HG03520 (cell line): ENCODE data around the gene MAML1.
"Not testable (repeated sequence)": the region's sequence is repeated elsewhere in the genome, so short reads cannot be mapped to it uniquely, and the experiment has no call there.

ENCODE experiments used
- ATAC-seq: cut with Tn5 transposase; IDR thresholded peaks from one replicate; pipeline ENCODE4 v1.9.1; 2021; ENCODE audit warnings: mild to moderate bottlenecking, moderate library complexity; ENCODE audit not compliant: unreplicated experiment

Gene MAML1

DNA sequence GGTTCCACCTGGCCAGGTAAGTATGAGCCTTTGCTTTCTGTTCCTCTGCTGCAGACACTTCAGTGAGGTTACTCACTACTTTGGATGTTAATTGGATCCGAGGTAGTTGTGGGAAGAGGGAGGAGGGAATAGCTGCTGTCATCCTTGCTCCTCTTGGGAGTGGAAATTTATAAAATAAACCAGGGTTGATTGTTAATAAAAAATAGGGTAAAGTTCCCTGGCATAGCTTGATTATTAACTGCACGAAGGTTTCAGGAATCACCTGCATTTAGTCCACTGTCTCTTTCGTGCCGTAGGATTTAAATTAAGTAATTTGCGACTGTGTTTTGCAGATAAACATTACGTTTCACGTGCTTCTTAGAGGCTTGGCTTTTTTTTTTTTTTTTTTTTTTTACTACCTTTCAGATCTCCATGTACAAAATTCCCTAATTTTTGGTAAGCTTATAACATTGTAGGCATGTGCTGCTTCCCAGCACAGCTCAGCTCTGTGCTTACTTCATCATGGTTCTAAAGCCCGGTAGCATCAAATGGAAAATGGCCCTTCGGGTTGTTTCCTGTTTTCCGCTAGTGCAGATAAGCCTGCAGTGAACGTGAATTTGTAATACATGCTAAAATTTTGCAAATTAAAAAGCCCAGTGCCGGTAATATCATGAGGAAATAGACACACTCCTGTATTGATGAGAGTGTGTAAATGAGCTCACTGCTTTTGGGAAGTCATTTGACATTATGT, 34.3 kb downstream of the MAML1 start:
- no peak for ATAC-seq

DNA sequence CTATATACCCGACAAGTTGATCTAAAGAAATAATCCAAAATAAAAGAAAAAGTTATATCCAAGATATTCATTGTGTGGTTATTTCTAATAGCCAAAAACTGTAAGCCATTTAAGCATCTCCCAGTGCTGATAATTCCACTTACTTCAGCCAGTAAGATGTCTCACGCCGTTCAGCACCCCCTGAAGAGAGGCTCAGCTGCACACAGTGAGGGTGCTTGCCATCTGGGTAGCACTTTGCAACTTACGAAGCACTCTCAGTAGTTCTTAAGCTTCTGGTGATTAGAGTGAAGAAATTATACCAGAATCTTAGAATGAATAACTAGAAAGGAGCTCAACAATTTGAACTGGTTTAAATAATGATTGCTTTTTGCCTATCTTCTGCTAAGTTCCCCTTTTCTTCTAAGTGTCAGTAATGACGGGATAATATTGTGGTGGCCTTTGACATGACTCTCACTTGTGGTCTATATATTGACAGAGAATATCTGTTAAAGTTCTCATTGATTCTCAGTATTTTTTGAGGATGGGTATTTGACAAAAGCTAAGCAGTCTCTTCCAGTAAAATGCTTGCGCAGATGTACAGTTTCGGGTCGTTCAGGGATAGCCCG, 35.0 kb downstream of the MAML1 start:
- no peak for ATAC-seq

DNA sequence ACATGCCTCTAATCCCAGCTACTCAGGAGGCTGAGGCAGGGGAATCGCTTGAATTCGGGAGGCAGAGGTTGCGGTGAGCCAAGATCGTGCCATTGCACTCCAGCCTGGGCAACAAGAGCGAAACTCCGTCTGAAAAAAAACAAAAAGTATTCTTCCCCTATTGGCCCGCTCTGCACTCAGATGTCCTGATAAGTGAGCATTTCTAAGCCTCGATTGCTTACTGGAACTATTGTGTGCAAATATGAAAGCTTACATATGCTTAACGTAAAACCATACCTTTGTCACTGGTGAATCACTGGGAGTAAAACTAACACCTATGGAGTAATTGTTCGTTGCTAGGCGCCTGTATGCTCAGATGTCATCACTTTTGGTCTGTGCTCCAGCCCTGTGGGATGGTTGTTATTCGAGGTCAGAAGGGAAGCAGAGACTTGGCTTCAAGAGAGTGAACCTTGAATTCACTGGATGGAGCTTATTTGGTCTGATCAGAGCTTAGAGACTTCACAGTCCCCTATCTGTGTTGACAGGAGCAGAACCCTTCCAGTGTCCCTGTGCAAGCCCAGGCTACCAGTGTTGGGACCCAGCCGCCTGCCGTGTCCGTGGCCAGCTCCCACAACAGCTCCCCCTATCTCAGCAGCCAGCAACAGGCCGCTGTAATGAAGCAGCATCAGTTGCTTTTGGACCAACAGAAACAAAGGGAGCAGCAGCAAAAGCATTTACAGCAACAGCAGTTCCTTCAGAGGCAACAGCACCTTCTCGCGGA, 35.9 kb downstream of the MAML1 start:
- ATAC-seq: no peak

DNA sequence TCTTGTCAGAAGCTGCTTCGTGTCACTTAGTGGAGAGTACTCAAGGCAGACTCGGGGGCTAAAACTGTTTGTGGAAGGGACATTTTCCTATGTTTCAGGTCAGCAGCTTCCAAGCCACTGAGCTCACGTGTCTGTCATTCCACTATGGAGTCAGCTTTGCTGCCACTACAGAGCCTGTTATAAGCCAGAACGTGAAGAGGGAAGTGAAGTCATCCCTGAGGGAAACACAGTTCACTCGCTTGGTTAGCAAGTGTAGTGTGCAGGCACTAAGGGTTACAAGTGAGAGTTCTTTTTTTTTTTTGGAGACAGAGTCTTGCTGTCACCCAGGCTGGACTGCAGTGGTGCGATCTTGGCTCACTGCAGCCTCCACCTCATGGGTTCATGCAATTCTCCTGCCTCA, 36.6 kb downstream of the MAML1 start:
- no peak for ATAC-seq

DNA sequence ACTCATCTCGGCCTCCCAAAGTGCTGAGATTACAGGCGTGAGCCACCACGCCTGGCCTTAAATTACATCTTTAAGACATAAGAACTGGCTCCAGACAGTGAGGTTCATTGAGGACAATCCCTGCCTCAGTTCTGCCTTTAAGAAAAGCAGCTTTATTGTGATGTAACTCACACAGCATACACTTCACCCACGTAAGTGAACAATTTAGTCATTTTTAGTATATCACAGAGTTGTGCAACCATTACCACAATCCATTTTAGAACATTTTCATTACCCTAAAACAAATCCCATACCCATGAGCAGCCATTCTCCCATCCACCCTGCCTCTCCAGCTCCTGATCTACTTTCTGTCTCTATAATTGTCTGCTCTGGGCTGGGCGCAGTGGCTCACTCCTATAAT, 37.2 kb downstream of the MAML1 start:
- no peak for ATAC-seq

DNA sequence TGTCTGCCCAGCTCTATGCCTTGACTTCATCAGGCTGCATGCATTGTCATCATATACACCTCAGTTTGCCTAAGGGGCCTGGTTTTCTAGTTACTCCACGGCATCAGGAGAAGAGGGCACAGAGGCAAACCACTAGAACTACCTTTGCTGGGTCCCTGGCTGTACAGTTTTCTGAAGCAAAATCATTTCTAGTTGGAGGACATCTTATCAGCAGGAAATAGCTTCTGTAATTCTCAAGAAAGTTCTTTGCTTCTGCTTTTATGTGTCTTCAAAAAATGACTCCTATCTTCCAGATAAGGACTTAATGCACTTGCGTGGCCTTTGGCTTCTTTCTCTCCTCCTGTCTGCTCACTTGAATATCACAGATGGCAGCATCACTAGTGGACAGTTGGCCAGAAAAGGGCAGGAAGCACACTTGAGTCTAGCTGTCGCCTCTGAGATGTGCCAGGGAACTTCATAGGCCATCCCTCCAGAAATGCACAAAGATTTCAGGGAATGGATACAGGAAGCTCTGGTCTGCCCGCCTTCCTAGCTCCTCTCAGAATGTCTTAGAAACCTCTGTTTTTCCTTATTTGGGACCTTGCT, 38.8 kb downstream of the MAML1 start:
- no peak for ATAC-seq

DNA sequence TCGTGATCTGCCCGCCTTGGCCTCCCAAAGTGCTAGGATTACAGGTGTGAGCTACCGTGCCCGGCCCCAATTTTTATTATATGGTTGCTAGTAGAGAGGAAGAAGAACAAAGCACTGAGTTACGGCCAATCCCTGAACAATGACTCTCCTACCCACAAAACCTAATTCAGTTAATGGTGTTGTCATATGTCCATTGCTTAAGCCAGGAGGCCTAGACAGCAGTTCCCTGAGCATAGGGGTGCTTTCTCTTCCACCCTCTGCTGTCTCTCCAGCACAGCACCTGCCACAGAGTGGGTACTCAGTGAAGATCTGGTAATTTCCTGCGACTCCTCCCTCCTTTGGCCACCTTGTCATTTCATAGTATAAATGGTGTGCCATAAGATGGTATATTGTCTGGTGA, 39.7 kb downstream of the MAML1 start:
- no peak for ATAC-seq

DNA sequence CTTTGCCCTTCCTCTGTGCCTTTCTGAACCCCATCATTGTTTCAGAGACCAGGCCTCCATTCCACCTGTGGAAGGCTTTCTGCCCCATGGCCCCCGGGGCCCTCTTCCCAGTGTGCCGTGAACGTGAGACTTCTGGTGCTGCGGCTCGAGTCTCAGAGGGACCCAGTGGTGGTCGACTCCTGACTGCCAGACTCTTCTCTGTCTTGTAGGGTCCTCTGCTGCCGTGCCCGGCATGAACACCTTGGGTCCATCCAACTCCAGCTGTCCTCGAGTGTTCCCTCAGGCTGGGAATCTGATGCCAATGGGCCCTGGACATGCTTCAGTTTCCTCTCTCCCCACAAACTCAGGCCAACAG, 41.0 kb downstream of the MAML1 start:
- no peak for ATAC-seq

DNA sequence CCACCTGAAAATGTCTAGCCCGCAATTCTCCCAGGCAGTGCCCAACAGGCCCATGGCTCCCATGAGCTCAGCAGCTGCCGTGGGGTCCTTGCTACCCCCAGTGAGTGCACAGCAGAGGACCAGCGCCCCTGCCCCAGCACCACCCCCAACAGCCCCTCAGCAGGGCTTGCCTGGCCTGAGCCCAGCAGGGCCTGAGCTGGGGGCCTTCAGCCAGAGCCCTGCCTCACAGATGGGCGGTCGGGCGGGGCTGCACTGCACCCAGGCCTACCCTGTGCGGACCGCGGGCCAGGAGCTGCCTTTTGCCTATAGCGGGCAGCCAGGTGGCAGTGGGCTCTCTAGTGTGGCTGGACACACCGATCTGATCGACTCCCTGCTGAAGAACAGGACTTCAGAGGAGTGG, 41.8 kb downstream of the MAML1 start:
- ATAC-seq: no peak

DNA sequence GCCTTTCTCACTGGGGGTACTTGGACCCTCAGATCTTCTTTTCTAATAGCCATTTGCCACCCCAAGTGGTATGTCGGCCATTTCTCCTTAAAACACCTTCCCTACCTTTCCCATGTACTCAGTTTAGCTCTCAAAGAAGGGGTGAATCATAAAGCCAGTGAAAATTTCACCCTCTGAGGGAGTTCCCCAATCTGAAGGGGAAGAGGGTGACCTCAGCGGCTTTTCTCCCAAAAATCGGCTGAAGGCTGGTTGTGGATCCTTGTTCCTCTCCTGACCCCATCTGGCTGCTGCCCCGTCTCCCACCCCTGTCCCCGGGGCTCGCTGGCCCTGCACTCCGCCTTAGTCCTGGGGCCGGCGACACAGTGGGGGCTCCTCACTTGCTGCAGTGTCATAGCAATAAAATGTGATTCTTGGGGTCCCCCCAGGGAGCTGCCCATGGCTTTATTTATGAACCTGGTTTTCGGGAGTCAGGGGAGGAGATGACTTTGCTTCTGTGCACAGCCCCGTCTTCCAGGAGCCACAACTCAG, 43.9 kb downstream of the MAML1 start:
- ATAC-seq: no peak

DNA sequence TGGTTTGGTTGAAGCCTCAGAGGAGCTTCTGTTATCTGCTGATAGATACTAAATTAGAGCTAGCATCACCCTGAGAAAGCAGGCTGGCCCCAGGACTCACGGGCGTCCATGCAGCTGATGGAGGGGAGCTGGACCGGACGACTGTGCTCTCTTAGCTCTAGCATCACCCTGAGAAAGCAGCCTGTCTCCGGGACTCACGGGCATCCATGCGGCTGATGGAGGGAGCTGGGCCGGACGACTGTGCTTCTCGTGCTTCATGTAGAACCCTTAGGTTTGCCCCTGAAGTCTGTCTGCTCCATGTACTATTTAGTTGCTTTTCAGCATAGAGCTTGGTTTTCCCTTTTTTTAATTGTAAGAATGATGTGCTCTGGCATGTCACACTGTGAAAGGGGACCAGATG, 44.8 kb downstream of the MAML1 start:
- no peak for ATAC-seq

DNA sequence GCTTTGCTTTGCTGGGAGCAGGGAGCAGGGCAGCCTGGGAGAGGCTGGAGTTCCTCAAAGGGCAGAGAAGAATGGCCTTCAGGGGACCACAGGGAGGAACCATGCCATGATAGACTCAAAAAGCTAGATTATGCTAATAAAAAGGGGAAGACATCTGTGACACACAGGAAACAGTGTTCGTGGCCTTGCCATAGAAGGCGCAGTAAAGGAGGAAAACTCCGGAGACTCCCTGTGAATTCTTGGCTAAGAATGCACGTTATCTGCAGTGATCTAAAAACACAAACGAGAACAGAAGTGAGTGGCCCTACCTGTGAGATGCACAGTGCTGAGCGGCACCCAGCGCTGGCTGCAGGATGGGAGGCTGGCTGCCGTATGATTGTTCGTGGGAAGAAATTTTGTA, 45.3 kb downstream of the MAML1 start:
- ATAC-seq: no peak

DNA sequence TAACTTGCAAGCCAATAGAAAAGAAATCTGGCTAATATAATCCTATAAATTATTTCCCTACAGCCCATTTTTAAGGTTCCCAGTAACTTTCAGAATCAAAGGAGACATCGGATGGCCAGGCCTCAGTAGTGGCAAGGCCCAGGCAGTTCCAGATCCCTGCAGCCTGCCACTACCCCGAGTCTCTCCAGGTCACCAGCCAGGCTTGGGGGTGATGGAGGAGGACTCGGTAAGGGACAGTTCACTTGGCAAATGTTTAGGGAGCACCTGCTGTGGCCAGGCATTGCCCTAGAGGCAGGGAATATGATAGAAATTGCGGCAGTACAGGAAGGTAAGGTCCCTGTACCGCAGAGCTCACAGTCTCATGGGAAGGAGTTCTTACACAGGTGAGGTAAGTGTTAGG, 46.0 kb downstream of the MAML1 start:
- no peak for ATAC-seq

DNA sequence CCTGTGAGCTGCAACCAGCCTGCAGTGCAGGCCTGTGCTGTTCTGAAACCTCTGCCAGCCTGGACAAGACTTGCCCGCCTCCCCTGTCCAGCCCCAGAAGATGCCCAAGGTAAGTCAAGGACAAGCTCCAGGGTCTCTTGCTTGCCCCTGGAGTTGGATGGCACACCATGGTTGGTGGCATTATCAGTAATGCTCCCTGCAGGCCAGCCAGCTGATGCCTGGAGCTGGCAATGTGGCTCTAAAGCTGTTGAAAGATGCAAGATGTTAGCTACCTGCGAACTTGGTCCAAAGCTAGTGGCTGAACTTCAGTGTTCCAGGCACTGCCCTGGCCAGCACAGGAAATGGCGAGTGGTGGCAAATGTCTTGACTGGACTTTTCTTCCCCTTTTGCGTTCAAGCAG, 47.2 kb downstream of the MAML1 start:
- ATAC-seq: no peak

DNA sequence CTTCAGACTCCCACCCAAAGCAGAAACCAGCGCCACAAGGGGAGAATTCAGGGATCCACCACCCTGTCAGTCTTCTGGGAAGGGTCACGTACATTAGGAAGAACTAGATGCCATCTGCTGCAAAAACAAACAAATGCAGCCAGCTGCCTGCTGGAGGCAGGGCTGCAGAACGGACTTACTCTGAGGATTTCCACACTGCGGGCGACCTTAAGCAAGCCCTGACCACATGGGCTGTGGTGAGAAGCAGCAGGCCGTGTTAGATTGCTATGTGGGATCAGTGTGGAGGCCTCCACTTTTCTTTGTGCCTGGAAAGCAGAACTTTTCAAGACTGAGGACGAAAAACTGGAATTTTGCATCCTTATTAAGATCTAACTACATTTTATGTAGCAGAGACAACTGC, 47.7 kb downstream of the MAML1 start:
- ATAC-seq: no peak

DNA sequence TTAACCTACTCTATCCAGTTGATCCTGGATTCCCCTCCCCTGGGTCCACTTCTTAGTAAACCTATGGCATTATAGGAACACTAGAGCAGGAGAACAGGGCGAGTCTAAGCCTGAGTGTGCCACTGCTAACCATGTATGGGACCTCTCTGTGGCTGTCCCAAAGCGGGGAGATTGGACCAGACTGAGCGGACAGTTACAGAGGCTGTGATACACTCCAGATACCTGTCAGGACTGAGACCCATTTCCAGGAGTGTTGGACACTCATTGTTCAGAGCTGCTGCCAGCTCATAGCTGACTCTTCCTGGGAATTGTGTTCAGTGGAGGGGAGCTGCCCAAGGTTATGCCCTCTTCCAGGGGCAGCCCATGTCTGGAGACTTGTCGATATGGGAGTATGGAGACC, 49.2 kb downstream of the MAML1 start:
- no peak for ATAC-seq

DNA sequence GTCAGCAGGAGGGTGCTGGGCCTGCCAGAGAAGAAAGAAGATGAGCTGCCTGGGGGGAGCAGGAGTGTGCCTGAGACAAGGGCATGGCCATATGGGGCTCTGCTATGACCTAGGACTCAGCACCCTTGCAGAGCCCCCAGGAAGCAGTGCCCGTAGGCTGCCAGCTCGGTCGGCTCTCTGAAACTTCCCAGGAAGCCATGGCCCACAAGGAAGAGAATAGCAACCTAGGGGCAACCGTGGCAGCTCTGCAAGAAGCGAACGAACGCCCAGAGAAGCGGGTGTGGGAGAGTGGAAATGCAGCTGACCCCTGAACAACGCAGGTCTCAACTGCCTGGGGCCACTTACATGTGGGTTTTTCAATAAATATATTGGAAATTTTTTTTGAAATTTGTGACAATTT, 50.5 kb downstream of the MAML1 start:
- no peak for ATAC-seq

DNA sequence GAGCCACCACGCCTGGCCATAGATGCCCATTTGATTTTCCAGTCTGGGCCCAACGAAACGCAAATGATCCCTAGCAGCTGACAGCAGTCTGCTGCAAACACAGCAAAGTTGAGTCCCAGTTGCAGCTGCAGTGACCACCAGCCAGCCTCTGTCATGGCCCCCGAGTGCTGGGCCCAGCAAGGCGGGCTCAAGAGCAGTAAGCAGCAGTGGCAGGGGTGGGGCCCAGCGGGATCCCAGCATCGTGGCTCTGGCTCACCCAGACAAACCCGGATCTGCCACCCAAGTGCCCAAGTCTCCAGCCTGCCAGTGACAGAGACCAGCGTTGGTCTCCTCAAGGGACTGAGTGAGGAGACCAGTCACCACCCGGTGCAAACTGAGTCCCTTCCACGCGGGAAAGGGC, 54.2 kb downstream of the MAML1 start:
- ATAC-seq: no peak

DNA sequence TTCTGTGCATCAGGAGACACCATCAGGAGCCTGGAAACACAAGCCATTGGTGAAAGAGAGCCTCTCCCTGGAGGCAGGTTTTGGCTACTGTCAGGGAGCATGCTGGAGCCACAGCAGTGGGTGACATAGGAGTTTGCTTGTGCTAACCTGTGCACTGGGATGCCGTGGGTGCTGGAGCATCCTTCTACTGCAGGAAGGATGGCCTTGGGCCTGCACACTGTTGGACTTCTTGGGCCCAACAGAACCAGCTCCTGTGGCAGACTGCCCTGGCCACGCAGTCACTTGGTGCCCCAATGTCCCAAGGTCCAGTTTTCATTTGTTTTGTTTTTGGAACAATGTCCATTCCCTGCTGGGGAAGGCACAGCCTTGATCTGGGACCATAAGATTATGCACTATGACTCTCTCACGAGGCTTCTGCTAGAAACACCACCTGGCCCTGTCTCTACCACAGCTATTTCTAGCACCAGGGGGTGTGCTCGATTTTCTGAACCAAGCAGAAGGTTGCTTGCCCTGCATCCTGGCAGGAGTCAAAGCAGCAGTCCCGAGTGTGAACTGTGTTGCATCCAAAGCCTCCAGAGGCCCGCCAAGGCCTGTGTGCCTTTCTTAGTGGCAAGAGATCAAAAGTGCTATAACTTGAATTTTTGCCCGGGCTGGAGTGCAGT, 55.7 kb downstream of the MAML1 start:
- ATAC-seq: no peak

DNA sequence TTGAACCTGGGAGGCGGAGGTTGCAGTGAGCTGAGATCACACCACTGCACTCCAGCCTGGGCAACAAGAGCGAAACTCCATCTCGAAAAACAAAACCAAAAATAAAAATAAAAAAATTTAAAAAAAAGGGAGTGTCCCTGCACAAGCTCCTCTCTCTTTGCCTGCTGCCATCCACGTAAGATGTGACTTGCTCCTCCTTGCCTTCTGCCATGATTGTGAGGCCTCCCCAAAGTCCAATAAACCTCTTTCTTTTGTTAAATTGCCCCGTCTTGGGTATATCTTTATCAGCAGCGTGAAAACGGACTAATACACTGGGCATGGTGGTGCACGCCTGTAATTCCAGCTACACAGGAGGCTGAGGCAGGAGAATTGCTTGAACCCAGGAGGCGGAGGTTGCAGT, 56.7 kb downstream of the MAML1 start:
- not testable (repeated sequence) for ATAC-seq
